T-helper 2 cell (primary cell): Measurements from ENCODE around the gene NFRKB.

Source experiments
- DNase-seq, 5 experiments: peaks; one replicate each; pipeline versions ENCODE4 v3.0.0 to v3.0.0-alpha.2; 2012 to 2022
- total RNA-seq, 2 donors: gene quantifications; one replicate each; lab custom pipeline; 2026; lab: John Stamatoyannopoulos, UW

The NFRKB gene
- total RNA-seq: 81.5 to 105 reads per million in 2 donors

DNA sequence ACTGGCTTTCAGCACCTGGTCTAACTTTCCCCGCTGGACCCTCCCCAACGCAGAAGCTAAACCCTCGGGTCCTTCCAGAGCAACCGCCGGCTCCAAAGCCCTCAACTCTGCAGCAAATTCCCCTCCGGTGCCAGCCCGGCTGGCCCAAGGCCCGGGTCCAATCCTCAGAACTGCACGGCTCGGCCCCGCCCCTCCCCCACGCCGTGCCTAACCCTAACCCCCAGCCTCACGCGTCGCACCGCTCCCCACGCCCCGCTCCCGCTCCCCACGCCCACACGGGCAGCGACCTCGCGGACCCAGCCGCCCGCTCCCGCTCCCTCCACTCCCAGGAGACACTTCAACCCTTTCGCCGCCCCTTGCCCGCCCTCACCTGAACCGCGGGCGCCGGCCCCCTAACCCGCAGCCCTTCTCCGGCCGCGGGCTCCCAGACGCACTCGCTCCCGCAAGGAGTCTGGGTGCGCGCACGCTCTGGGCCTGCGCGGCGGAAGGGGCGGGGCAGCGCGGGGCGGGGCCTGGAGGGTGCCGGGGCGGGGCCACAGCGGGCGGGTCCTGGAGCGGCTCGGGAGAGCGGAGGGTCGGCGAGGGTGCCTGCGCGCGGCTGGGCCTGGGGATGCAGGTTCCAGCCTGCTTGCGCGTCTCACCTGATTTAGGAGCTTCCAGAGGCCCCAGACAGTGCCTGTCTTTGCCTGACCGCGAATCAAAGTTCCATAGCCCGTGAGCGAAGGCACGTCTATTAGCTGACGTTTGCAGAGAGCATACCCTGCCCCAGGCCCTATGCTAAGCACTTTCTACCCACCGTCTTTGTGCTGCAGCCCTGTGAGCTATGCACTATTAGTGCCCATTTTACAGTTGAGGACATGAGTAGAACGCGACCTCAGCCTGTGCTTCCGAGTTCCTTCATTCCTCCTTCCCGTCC, at the start of gene NFRKB:
Gene NFRKB (minus strand): TSS at position 453 of the 916 bp plus-strand sequence. CDS start 2,729 bp downstream, outside the sequence.
- peak; percentile 73 to 88 (median 81) for DNase-seq

DNA sequence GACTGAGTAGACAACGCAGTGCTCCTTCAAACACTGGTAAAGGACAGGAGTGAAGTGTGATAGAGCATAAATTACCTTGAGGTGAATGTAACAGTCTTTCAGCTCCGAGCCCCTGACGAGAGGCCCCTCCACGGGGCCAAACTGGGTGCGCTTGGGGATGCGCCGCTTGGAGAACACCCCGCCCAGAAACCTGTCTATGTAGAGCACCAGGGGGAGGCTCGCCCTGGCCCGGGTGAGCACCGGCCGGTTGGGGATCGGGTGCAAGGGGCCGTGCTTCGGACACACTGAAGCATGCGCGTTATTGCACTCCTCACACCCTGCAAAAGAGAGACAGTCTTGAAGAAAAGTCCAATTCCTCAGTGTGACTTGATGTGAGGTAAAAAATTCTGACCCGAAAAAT, 49.3 kb upstream of the NFRKB start:
- DNase-seq: no peak

DNA sequence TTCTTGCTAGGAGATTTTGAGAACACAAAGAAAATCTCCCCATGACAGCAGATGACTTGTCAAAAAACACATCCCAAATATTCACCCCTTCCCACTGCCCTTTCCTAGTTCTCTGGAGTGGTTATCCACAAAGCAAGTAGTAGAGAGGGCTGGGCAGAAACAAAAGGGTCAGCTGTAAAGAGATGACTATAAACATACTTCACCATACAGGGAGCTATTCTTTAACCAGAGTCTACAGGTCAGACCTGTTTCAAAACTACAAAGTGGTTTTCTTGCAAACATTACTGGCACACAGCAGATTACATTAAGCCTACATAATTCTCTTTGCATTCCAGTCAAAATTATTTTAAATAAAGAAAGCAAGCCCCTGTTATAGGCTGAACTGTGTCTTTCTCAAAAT, 47.7 kb upstream of the NFRKB start:
- no peak for DNase-seq

DNA sequence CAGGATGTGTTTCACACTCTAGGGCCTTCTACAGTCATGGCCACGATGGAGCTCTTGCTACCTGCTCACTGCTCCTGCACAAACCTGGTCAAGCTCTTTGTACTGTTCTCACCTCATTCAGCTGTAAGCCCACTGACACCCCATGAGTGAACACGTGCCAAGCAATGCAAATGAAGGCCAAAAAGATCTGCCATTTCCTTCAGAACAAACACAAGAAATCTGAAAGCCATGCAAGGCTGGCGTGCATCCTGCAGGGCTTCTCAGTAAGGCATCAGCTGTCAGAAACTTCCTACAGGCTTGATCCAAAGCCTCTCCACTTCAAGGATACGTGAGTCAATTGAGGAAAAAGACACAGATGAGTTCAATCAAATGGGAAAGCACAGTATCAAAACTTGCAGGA, 44.1 kb upstream of the NFRKB start:
- no peak for DNase-seq

DNA sequence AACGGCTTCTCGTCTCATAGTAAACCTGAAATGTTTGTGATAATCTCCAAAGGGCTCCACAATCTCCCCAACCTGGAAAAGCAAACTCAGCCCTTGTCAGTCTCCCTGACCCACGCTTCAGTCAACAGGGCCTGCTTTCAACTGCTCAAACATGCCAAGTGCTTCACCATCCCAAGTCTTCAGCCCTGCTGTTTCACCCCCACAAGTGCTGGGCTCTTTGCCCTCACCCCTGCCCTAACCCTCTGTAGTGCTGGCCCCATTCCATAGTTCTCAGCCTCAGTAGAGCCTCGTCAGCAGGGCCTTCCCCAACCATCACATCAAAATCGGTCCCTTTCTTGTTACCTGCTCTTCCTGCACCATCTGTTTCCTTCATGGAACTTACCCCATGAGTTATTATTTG, 43.4 kb upstream of the NFRKB start:
- DNase-seq: no peak

DNA sequence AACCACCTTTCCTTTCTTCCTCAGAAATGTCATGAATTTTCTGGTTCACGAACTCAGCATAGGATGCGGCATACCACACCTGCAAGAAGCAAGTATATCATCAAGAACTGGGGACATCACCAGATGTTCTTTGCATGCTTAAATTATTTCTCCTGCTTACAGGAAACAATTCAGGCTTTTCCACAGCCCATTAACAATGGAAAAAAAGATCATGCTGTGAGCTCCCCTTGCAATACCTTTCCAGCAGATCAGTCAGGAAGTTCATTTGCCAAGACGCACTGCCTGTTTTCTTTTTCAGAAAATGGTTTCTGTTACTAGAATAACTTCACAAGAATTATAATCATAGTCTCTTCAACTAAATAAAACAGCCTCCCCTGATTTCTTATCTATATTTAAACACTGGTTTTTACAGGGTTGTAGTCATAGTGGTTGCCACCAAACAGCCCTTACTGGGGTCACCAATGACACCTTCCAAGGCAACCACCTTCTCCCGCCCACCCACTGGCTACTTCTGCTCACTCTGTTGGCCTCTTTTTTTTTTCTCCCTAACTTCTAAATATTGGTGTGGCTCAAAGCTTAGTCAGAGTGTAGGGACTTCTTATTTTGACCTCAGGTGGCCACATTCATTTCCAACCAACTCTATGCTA, 42.3 kb upstream of the NFRKB start:
- no peak for DNase-seq

DNA sequence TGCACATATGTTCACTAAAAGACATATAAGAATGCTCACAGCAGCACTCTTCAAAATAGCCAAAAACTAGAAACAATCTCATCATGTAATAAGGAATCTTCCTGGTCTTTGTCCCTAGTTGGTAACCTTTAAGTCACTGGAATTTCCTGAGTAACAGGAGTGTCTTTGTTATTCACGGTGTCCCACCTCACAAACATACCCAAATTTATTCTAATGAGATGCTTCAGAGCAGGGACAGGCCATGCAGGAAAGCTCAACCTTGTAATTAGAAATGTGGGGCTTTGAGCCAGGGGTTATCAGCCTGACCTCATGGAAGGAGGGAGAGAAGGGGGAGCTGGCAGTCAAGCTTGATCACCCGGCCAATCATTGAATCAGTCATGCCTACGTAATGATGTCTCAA, 40.3 kb upstream of the NFRKB start:
- DNase-seq: no peak

DNA sequence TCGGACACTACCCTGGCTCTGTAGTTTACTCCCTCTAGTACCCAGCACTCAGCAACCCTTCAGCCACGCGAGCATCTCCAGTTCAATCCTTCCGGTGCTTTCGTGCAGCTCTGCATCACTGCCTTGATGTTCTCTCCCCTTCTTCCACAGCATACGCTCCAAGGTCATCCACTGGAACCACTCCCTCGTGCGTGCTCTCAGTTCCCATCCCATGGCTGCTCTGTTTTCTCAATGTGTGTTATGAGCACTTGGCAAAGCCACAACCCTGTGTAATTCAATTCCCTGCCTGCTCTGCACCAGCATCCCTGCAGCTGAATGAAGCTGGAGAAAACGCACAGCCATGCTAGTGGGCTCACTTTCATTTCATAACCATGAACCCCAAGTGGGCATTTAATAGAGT, 38.5 kb upstream of the NFRKB start:
- DNase-seq: no peak

DNA sequence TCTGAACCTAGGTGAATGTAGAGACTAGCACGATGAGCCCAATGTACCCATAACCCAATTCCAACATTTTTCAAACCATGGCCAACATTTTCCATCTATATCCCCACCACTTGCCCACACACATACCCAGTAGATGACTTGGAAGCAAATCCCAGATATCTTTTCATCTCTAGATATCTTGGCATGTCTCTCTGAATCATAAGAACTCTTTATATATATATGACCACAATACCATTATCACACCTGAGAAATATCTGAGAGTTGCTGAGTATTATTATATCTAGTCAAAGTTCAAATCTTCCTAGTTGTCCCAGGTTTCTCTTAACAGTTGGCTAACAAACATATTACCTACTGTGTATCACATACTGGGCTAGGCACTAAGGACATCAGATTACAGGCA, 37.9 kb upstream of the NFRKB start:
- no peak for DNase-seq

DNA sequence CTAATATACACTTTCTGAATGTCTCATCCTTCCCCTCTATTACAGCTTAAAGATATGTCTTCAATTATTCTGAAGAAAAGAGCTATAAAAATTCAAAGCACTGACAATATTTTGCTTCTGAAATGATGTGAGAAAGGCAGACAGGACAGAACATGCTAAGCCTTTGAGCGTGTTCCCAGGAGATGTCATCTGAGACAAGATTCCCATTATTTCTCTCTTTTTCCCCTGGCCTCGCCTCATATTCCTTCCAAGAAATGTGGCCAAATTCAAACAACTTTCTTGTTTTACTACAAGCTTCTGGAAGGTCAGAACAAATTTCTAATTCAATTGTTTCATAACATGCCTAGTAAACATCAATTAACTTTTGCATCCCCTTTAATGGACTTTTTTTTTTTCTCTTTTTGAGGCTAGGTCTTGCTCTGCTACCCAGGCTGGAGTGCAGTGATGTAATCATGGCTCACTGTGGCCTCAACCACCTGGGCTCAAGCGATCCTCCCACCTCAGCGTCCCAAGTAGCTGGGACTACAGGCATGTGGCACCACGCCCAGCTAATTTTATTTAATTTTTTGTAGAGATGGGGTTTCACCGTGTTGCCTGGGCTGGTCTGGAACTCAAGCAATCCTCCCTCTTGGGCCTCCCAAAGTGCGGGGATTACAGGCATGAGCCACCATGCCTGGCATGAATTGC, 37.1 kb upstream of the NFRKB start:
- no peak for DNase-seq

DNA sequence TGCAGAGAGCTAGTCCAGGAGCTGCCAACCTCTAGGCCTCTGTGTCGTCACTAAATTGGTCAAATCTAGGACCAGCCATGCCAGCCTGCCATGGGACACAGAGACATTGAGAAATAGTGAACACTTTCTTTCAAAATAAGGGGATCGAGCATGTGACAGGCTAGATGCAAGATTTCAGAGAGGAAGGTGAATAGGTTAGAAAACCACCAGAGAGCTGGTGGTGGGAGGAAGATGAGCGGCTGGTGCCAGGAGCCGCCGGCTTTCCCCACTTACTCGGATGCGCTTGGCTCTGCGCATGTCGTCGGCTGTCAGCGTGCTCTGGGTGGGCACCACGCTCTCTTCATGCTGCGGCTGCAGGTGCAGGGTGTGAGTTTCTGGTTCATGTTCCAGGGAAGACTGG, 35.4 kb upstream of the NFRKB start:
- no peak for DNase-seq

DNA sequence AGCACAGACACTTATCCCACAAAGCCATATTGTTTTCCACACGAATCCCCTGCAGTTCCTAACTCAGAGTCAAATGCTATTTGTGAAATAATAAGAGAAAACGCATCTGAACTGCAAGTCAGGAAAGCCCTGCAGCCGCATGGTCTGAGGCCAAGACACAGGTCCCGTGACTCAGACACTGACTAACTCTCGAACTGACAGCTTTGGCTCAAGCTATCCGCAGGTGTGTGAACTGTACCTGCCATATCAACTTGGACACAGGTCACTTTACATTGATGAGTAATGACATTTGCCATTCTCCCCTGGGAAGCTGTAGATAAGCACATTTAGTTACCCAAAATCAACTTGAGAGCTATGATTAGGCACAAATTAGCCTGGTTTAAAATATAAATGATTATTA, 34.9 kb upstream of the NFRKB start:
- DNase-seq: no peak

DNA sequence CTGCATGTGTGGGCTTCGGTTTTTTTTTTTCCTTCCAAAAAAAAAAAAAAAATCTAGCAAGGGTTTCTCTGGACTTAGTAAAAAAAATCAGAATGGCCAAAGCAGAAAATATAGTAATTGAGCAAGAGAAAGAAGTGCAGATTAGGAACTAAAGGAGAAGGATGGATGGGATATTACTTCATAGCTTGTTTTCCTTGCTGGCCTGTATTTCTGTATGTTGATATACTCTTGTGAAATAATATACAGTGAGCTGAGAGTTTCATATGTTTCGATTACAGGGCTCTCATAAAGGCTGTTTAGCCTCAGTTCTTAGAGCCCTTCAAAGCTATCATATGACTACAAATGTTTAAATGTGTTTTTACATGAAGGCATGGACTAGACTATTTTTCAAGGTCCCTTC, 34.3 kb upstream of the NFRKB start:
- DNase-seq: no peak

DNA sequence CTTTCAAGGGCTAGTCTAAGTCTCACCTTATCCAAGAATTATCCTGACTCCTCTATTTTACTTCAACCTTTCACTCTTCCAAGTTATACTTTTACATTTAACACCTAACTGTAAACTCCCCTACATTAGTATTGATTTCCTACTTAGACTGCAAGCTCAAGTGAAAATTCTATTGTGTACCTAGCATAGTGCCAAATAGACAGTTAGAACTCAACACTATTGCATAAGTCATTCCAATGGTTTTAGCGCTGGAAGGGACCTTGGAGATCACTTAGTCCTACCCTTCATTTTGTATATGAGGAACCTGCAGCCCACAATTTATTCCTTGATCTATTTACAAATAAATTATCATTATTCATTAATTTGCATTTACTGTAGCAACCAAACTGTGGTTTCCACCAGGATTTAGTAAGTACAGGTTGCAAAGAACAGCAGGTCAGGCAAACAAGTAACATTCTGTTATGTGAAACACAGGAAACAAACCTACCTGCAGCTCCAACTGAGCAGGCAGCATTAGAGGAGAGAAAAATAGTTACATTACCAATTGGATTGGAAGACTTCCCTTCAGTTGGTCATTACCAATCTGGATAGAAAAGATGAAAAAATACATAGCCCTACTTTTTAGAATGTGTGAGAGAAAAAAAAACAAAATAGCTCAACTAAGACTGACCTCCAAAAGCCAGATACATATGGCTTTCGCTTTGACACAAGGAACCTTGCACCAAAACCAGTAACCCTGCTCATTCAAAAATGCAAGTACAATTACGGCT, 33.7 kb upstream of the NFRKB start:
- DNase-seq: no peak

DNA sequence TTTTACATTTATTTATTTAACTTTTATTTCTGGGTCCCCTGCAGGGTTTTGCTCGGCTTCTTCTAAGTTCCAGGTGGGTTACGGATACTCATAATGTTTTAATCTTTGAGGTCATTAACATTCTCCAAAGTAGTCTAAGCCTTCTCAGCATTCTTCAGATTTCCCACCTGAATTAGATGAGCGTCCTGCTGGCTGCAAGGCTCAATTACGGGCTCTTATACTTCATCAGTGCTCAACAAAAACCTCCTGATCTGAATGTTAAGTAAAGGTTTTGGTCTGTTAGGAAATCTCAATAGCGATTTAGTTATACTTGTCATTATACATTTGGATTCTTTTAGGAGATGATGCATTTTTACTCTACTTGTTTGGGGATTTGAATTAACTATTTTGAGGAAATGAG, 27.3 kb upstream of the NFRKB start:
- no peak for DNase-seq

DNA sequence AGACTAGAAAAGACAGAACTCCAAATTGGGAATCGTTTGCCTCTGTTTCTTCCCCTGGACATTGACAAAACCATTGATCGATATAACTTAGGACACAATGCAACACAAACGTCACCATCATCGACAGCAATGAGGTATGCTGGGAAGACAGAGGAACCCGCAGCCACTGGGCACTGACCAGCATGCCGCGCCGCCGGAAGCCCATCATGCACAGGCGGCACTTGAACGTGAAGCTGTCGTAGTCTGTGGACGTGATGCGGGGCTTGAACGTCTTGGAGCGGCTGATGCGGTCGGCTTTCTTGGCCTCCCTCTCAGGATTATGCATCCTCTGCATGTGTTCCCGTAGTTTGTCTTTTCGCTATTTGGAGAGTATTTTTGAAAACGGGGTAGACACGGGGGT, 23.0 kb upstream of the NFRKB start:
- no peak for DNase-seq

DNA sequence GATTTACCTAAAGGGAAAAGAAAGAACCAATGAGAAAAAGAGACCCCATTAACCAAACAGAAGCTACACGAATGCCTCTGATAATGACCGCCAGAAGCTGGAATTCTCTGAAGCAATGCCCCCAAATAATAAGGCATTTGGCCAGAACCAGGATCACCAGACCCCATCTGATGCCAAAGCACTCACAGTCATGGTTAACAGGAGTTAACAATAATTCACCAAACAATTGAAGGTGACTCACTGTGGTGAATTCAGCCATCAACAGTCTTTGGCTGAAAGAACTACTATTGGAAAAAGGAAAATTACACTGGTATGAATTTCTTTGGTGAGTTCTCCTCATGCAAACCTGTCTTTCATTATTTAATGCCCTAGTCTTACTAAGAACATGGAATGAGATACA, 21.9 kb upstream of the NFRKB start:
- DNase-seq: no peak

DNA sequence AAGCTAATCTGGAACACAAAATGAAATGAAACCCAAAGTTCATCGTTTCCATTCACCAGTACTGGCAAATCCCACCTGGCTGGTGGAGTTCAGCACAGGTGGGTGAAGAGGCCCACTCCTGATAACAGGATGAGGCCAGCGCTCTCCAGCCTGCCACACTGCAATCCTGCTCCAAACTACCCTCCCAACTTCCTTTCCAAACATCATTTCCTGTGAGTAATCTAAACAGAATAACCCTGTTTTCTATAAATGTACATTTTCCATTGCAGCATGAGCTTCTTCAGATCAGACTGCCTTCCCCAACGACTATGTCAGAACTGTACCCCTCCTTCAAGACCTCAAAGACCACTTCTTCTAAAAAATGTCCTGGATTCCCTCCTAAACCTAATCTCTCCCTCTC, 15.9 kb upstream of the NFRKB start:
- no peak for DNase-seq

DNA sequence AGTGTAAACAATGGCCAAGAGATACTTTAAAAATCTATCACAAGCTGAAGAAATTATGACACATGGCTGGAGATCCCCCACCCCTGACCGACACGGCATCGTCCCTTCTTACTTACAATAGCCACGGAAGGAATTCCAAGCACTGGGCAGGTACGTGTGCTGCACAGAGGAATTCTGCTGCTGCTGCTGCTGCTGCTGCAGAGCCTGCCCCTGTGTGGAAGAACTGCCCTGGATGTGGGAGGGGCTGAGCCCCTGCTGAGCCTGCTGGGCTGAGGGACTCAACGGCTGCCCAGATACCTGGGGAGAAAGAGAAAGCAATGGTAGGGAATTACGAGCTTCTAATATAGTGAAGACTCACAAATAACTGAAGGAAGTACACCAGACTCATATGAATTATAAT, 15.0 kb upstream of the NFRKB start:
- DNase-seq: no peak

DNA sequence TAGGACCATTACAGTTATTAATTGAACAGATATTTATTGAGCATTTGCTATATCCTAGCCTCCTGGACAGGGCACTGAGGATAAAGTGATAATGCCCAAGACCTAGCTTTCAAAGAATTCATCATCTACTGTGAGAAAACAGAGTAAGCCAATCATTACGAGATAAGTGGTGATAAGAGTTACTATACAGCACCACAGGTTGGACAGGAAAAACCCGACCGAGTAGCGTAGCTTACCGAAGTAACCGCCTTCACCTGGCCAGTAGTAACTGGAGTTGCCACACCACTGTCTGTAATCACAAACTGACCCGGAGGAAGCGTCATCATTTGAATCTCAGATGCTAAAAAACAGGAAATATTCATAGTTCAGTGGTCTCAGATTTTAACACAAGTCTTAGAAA, 10.0 kb upstream of the NFRKB start:
- no peak for DNase-seq

DNA sequence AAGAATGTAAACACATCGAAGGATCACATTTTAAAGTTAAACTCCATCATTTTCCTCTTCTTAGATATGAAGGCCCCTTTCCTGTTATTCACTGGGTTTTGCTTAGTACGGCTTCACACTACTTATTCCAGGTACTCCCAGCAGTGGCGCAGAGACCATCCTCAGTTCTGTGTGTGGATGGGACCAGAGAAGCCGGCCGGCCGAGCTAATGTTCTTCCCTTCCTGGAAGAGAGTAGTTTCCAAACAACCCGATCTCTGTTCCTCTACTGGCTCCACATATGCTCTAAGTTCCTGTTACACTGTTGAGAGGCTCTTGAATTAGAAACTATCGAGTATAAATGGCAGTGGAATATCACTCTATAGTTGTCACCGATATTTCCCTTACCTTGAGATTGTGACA, 684 bp upstream of the NFRKB start:
- DNase-seq: no peak

DNA sequence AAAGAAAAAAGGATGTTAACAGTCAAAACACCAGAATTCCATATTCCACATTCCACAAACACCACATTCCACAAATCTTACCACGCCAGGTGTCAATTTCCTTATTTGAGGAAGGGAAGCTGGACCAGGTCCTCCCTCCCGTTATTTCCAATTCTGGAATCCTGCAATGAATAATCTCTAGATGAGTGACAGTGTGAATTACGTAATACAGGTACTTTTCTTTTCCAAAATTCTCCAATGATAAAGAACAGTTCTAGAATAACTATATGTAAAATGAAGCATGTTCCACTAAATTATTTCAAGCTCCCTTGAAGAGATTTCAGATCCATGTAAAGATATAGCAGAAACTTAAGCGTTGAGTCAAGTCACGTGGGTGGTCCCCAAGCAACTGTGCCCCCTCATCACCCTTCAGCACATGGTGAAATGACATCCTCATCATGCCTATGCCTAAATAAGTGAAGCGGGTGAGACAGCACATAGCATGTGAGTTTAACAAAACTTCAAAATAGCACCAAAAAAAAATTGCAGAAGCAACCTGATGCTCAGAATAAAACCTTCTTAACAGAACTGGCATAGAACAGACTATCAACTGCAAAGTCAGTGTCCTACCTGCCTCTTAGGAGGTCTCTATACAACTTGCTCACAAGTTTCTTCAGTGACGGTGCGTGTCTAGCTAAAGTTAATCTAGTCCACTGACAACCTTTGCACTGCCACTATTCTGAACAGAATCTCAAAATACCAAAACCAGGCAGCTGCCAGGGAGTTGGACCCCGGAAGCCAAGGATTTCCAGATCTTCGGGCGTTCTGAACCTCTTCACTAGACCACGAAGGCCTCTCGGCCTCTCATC, 876 bp downstream of the NFRKB start:
- DNase-seq: peak in 1 of 5 experiments; percentile 51
